ENCODE results near the gene DNAJC17. TPM values are rescaled to one million over a fixed set of nuclear protein-coding genes. Genes with fewer than 3 reads are reported as not detected.
A peak's percentile ranks its signal among the peaks of the same experiment; 100 is the strongest.

Gene DNAJC17
- total and polyA plus RNA-seq, 8 donors = 24.3 to 50.1 (median 42.1) TPM

GRCh38 chr15:40763801-40764628 lies 43.3 kb downstream of the DNAJC17 start, which contains the start of gene GCHFR:
Gene GCHFR (plus strand): TSS chr15:40764068. CDS start chr15:40764181, 113 bp downstream.
- intact Hi-C loops (cut with DNase I) = no loop called here
- Histone ChIP-seq H3K4me3 (peak within 1 kb of the TSS; percentile 44 to 61), H3K4me1 (peaks cover 11 to 52% of the 10 kb centered on the region in 2 donors), H3K27ac (peak within 1 kb of the TSS; percentile 70 to 77), H3K27me3 (no peaks in the 10 kb centered on the region), H3K9me3 (no peaks in the 10 kb centered on the region), H3K36me3 (peaks cover 0 to 21% of the 10 kb centered on the region in 2 donors)
- ATAC-seq (peak; percentile 84), DNase-seq (peak; percentile 80 to 92 (median 84))
- TF ChIP-seq CTCF (IDR thresholded peaks at IDR 0.05) = peak in 1 of 2 donors; percentile 47

GRCh38 chr15:40762919-40763800 lies 44.1 kb downstream of the DNAJC17 start:
- no peak for TF ChIP-seq CTCF (IDR thresholded peaks at IDR 0.05)
- DNase-seq (peak; percentile 76 to 91 (median 78)), ATAC-seq (peak; percentile 23)
- Histone ChIP-seq H3K27ac (peak overlapping the region; percentile 70 to 77), H3K4me1 (peaks cover 10 to 44% of the 10 kb centered on the region in 2 donors), H3K9me3 (no peaks in the 10 kb centered on the region), H3K4me3 (peak overlapping the region; percentile 44 to 61), H3K36me3 (peaks cover 0 to 19% of the 10 kb centered on the region in 2 donors), H3K27me3 (no peaks in the 10 kb centered on the region)
- intact Hi-C loops (cut with DNase I) = no loop called here

- Histone ChIP-seq H3K4me3 (no peak overlapping the region), H3K4me1 (peaks cover 4 to 32% of the 10 kb centered on the region in 2 donors), H3K9me3 (no peaks in the 10 kb centered on the region), H3K27ac (no peak overlapping the region), H3K27me3 (no peaks in the 10 kb centered on the region), H3K36me3 (no peaks in the 10 kb centered on the region)
- TF ChIP-seq CTCF (IDR thresholded peaks at IDR 0.05) = no peak
- DNase-seq = no peak
- intact Hi-C loops (cut with DNase I) = no loop called here
- no peak for ATAC-seq
Observed at GRCh38 chr15:40759961-40760360, 47.3 kb downstream of the DNAJC17 start.

- H3K27me3 ChIP-seq = no peaks in the 10 kb centered on the region
- TF ChIP-seq CTCF (IDR thresholded peaks at IDR 0.05) = no peak
- no peak overlapping the region for H3K27ac ChIP-seq
- intact Hi-C loops (cut with DNase I) = no loop called here
- no peak for DNase-seq
- peaks cover 0 to 2% of the 10 kb centered on the region in 2 donors for H3K36me3 ChIP-seq
- H3K9me3 ChIP-seq = no peaks in the 10 kb centered on the region
- H3K4me3 ChIP-seq = no peak overlapping the region
- peaks cover 0 to 25% of the 10 kb centered on the region in 2 donors for H3K4me1 ChIP-seq
- ATAC-seq = no peak
Observed at GRCh38 chr15:40756938-40757337, 50.3 kb downstream of the DNAJC17 start.
